Placental epithelial cell (primary cell): ENCODE results near the gene TACR2. TPM values are rescaled to one million over a fixed set of nuclear protein-coding genes. Genes with fewer than 3 reads are reported as not detected.

Experiments used
- total RNA-seq: library from RNA; depleted of rRNA; stranded (reverse); fragments of >200 nt; gene quantifications from 2 replicates; pipeline ENCODE4 v1.2.3, GENCODE V29; 2012

The TACR2 gene
- total RNA-seq, result not detected in 2 replicates

DNA sequence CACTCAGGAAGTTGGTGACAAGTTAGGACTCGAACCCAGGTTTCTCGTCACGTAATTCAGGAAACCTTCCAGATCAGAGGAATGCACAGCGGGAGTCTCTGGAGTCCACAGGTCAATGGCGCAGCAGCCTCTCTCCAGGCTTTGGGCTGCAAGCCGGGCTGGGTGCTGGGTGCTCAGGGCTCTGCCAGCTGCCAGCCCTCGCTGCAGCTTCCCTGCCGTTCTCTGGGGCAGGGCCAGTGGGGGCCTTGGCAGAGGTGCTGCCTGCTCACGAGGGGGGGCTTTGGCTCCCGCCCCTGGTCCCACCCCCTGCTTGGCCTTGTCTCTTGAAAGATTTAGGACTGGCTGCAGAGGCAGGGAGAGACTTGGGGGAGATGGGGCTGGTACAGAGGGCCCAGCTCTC lies at the start of gene TACR2:
TSS of gene TACR2 (minus strand) at position 224 of the 400 bp plus-strand sequence. CDS start 595 bp downstream, outside the sequence.

DNA sequence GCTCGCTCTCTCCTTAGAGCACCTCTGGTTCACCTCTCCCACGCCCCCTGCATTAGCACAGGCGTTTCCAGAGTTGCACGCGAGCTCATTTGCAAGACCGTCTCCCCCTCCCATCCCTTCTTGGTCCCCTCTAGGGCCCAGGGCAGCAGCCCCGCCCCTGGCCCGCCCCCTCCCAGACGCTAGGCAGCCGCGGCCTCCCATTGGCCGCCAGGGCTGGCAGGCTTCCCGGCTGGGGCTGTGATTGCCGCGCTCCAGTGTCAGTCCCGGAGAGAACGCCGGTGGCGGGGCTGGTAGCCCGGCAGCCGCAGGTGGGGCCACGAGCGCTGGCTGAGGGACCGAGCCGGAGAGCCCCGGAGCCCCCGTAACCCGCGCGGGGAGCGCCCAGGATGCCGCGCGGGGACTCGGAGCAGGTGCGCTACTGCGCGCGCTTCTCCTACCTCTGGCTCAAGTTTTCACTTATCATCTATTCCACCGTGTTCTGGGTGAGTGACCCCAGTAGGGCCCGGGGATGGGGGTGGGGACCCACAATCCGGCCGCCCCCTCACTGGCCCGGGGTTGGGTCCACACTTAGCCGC lies 34.6 kb upstream of the TACR2 start, which contains the start of gene TSPAN15:
TSS of gene TSPAN15 (plus strand) at position 257 of the 575 bp plus-strand sequence. CDS start at position 387, 130 bp downstream.

Other genes with a start within 250 kb of the TACR2 start
- 19.4 and 19.6 TPM in 2 replicates for gene SUPV3L1, start 236.7 kb downstream of the TACR2 start, total RNA-seq
- gene HKDC1, start 196.6 kb downstream of the TACR2 start, total RNA-seq, result under 0.01 TPM in 2 replicates
- gene HK1, start 138.4 kb downstream of the TACR2 start, total RNA-seq, result 86.8 and 115 TPM in 2 replicates
- gene TSPAN15, start 34.5 kb upstream of the TACR2 start, total RNA-seq, result 4.3 and 4.4 TPM in 2 replicates
- gene NEUROG3, start 156.5 kb upstream of the TACR2 start, total RNA-seq, result not detected in 2 replicates
- gene FAM241B, start 213.3 kb upstream of the TACR2 start, total RNA-seq, result 0.87 TPM in 1 of 2 replicates, not detected in the other